WERI-Rb-1 (cell line): ENCODE measurements around the gene WNT4.

ENCODE experiments used
- DNase-seq: peaks from one replicate; pipeline ENCODE4 v3.0.0-alpha.2; 2020
- H3K27ac ChIP-seq: fragments of 250-450 bp; sonication (Bioruptor Pico); 2 replicates; pipeline ENCODE4 v1.5.1; 2020; ENCODE audit warnings: mild to moderate bottlenecking, moderate library complexity
- H3K27me3 ChIP-seq: fragments of 250-450 bp; sonication (Bioruptor Pico); 2 replicates; pipeline ENCODE4 v1.5.1; 2021; ENCODE audit warnings: mild to moderate bottlenecking, low read depth, moderate library complexity; ENCODE audit not compliant: insufficient read depth, severe bottlenecking
- H3K36me3 ChIP-seq: fragments of 250-450 bp; sonication (Bioruptor Pico); 2 replicates; pipeline ENCODE4 v1.5.1; 2020; ENCODE audit warnings: mild to moderate bottlenecking, moderate library complexity
- H3K4me3 ChIP-seq: 2 replicates; pipeline ENCODE4 v1.5.1; 2011; ENCODE audit warnings: low read depth, mild to moderate bottlenecking, control low read depth, low read length
- H3K9me3 ChIP-seq: fragments of 250-450 bp; sonication (Bioruptor Pico); 2 replicates; pipeline ENCODE4 v1.5.1; 2021; ENCODE audit warnings: mild to moderate bottlenecking, moderate library complexity; ENCODE audit not compliant: severe bottlenecking
- CTCF ChIP-seq: IDR thresholded peaks from 2 replicates; pipeline ENCODE4 v1.5.1; 2011; ENCODE audit warnings: low read depth, mild to moderate bottlenecking, control low read depth, inconsistent platforms, low read length

Gene WNT4

GRCh38 chr1:22089787-22090186, 53.1 kb downstream of the WNT4 start:
- H3K9me3 ChIP-seq = no peaks in the 10 kb centered on the region
- no peak overlapping the region for H3K4me3 ChIP-seq
- no peak for TF ChIP-seq CTCF
- peaks cover 40% of the 10 kb centered on the region for H3K36me3 ChIP-seq
- H3K27me3 ChIP-seq = no peaks in the 10 kb centered on the region
- no peak overlapping the region for H3K27ac ChIP-seq
- no peak for DNase-seq

GRCh38 chr1:22089134-22089571, 53.7 kb downstream of the WNT4 start:
- DNase-seq = no peak
- Histone ChIP-seq H3K4me3 (no peak overlapping the region), H3K27ac (no peak overlapping the region), H3K36me3 (peaks cover 36% of the 10 kb centered on the region), H3K9me3 (no peaks in the 10 kb centered on the region), H3K27me3 (no peaks in the 10 kb centered on the region)
- no peak for TF ChIP-seq CTCF

GRCh38 chr1:22088331-22088730, 54.6 kb downstream of the WNT4 start:
- Histone ChIP-seq H3K27me3 (no peaks in the 10 kb centered on the region), H3K36me3 (peaks cover 38% of the 10 kb centered on the region)
- DNase-seq = no peak

GRCh38 chr1:22080191-22080590, 62.7 kb downstream of the WNT4 start:
- H3K36me3 ChIP-seq = peaks cover 62% of the 10 kb centered on the region
- no peaks in the 10 kb centered on the region for H3K9me3 ChIP-seq
- no peaks in the 10 kb centered on the region for H3K27me3 ChIP-seq
- no peak overlapping the region for H3K4me3 ChIP-seq
- DNase-seq = no peak
- no peak for TF ChIP-seq CTCF
- H3K27ac ChIP-seq = no peak overlapping the region

More at GRCh38 chr1:22088331-22088730, 54.6 kb downstream of the WNT4 start:
- H3K9me3 ChIP-seq = no peaks in the 10 kb centered on the region
- H3K27ac ChIP-seq = no peak overlapping the region
- TF ChIP-seq CTCF = no peak
- no peak overlapping the region for H3K4me3 ChIP-seq

- Histone ChIP-seq H3K36me3 (peaks cover 67% of the 10 kb centered on the region), H3K27me3 (no peaks in the 10 kb centered on the region), H3K4me3 (no peak overlapping the region), H3K27ac (no peak overlapping the region), H3K9me3 (no peaks in the 10 kb centered on the region)
- no peak for TF ChIP-seq CTCF
- DNase-seq = no peak
These were observed 64.8 kb downstream of the WNT4 start for GRCh38 chr1:22078133-22078532.

- no peaks in the 10 kb centered on the region for H3K27me3 ChIP-seq
- H3K9me3 ChIP-seq = no peaks in the 10 kb centered on the region
- no peak for TF ChIP-seq CTCF
- DNase-seq = no peak
- H3K4me3 ChIP-seq = no peak overlapping the region
- peaks cover 63% of the 10 kb centered on the region for H3K36me3 ChIP-seq
- no peak overlapping the region for H3K27ac ChIP-seq
These were observed 65.2 kb downstream of the WNT4 start for GRCh38 chr1:22077728-22078127.
